ENCODE results near the gene KDM8.

KDM8 gene

GRCh38 chr16:27228045-27228444 is 24.7 kb downstream of the KDM8 start:
- TF ChIP-seq GATA3 (IDR thresholded peaks at IDR 0.05; ENCODE audit: low read depth, low read length) = no peak
- no peak for TF ChIP-seq GATA2 (IDR thresholded peaks at IDR 0.05; ENCODE audit: low read depth, low read length)

- TF ChIP-seq GATA3 (IDR thresholded peaks at IDR 0.05; ENCODE audit: low read depth, low read length) (no peak), GATA2 (IDR thresholded peaks at IDR 0.05; ENCODE audit: low read depth, low read length) (no peak)
These were observed 25.5 kb downstream of the KDM8 start for GRCh38 chr16:27228621-27229501.

- no peak for TF ChIP-seq GATA3 (IDR thresholded peaks at IDR 0.05; ENCODE audit: low read depth, low read length)
These were observed 26.7 kb downstream of the KDM8 start for GRCh38 chr16:27229891-27230470.

GRCh38 chr16:27230562-27231001 is 27.3 kb downstream of the KDM8 start:
- TF ChIP-seq GATA2 (IDR thresholded peaks at IDR 0.05; ENCODE audit: low read depth, low read length) (no peak), GATA3 (IDR thresholded peaks at IDR 0.05; ENCODE audit: low read depth, low read length) (no peak)

- TF ChIP-seq GATA2 (IDR thresholded peaks at IDR 0.05; ENCODE audit: low read depth, low read length) (no peak), GATA3 (IDR thresholded peaks at IDR 0.05; ENCODE audit: low read depth, low read length) (no peak)
These were observed 28.4 kb downstream of the KDM8 start for GRCh38 chr16:27231692-27232060.

- no peak for TF ChIP-seq GATA2 (IDR thresholded peaks at IDR 0.05; ENCODE audit: low read depth, low read length)
- TF ChIP-seq GATA3 (IDR thresholded peaks at IDR 0.05; ENCODE audit: low read depth, low read length) = no peak
These were observed 29.0 kb downstream of the KDM8 start for GRCh38 chr16:27232061-27232900.

- no peak for TF ChIP-seq GATA3 (IDR thresholded peaks at IDR 0.05; ENCODE audit: low read depth, low read length)
- TF ChIP-seq GATA2 (IDR thresholded peaks at IDR 0.05; ENCODE audit: low read depth, low read length) = no peak
These were observed 29.7 kb downstream of the KDM8 start for GRCh38 chr16:27232901-27233625.

GRCh38 chr16:27233731-27234130 is 30.4 kb downstream of the KDM8 start:
- no peak for TF ChIP-seq GATA2 (IDR thresholded peaks at IDR 0.05; ENCODE audit: low read depth, low read length)
- TF ChIP-seq GATA3 (IDR thresholded peaks at IDR 0.05; ENCODE audit: low read depth, low read length) = no peak

- TF ChIP-seq GATA2 (IDR thresholded peaks at IDR 0.05; ENCODE audit: low read depth, low read length) (no peak), GATA3 (IDR thresholded peaks at IDR 0.05; ENCODE audit: low read depth, low read length) (no peak)
These were observed 30.8 kb downstream of the KDM8 start for GRCh38 chr16:27234171-27234570.

- TF ChIP-seq GATA2 (IDR thresholded peaks at IDR 0.05; ENCODE audit: low read depth, low read length) (no peak), GATA3 (IDR thresholded peaks at IDR 0.05; ENCODE audit: low read depth, low read length) (no peak)
These were observed 31.3 kb downstream of the KDM8 start for GRCh38 chr16:27234603-27235002.

GRCh38 chr16:27235055-27235937 is 32.0 kb downstream of the KDM8 start:
- TF ChIP-seq GATA3 (IDR thresholded peaks at IDR 0.05; ENCODE audit: low read depth, low read length) = no peak
- peak; percentile 66 for TF ChIP-seq GATA2 (IDR thresholded peaks at IDR 0.05; ENCODE audit: low read depth, low read length)

GRCh38 chr16:27235938-27236245 is 32.6 kb downstream of the KDM8 start:
- TF ChIP-seq GATA2 (IDR thresholded peaks at IDR 0.05; ENCODE audit: low read depth, low read length) = no peak
- no peak for TF ChIP-seq GATA3 (IDR thresholded peaks at IDR 0.05; ENCODE audit: low read depth, low read length)

GRCh38 chr16:27236635-27237218 is 33.4 kb downstream of the KDM8 start:
- no peak for TF ChIP-seq GATA2 (IDR thresholded peaks at IDR 0.05; ENCODE audit: low read depth, low read length)
- no peak for TF ChIP-seq GATA3 (IDR thresholded peaks at IDR 0.05; ENCODE audit: low read depth, low read length)

All from SH-SY5Y (cell line).